K562 (cell line): ENCODE data around the gene PSG5. TPM values are rescaled to one million over a fixed set of nuclear protein-coding genes. Genes with fewer than 3 reads are reported as not detected.

Source experiments
- ATAC-seq: fragments of 200-7000 bp; cut with Tn5 transposase; 3 replicates; pipeline ENCODE4 v1.9.1; 2020; ENCODE audit warnings: moderate library complexity
- BruUV-seq: library from RNA; stranded (reverse); fragments of 400-500 nt; replicated peaks from 2 replicates; lab custom pipeline; 2021; lab: Mats Ljungman, UMichigan
- CTCF ChIA-PET: fragments of 300-600 bp; formaldehyde crosslinking; extraction: SDS; loops from one replicate; lab custom pipeline; 2021; ENCODE audit warnings: low intra/inter-chr PET ratio; lab: Yijun Ruan, JAX
- POLR2A ChIA-PET: fragments of 300-600, 350-650 bp; sonication (Branson Sonifier 250); formaldehyde crosslinking; extraction: SDS; loops from one replicate; lab custom pipeline; 2021; ENCODE audit warnings: antibody characterized with exemption, inconsistent platforms; lab: Yijun Ruan, JAX
- DNase-seq, 4 experiments: peaks; one replicate each; pipeline versions ENCODE4 v3.0.0 to v3.0.0-alpha.2; 2011 to 2018; ENCODE audit warnings: low spot score in 3 of 4, mixed read lengths in 3 of 4; ENCODE audit errors: extremely low read depth in 1 of 4
- FAIRE-seq: peaks from 2 replicates; lab custom pipeline; 2011; peaks lifted over from hg19 to GRCh38; lab: Jason Lieb, UNC
- H2AFZ ChIP-seq: 2 replicates; pipeline ENCODE4 v1.6.0; 2011; ENCODE audit warnings: low read depth, low read length, control low read depth, inconsistent platforms
- H3K27ac ChIP-seq: fragments of 200-600 bp; 3 replicates; pipeline ENCODE4 v1.8.0; 2011; ENCODE audit warnings: low read depth, mild to moderate bottlenecking, control low read depth, inconsistent platforms, low read length, moderate library complexity, mixed read lengths; ENCODE audit errors: extremely low read depth
- H3K27me3 ChIP-seq, 2 experiments: fragments of 300-600 bp in 1 of 2; 2 replicates in 1 of 2; 3 replicates in 1 of 2; pipeline versions ENCODE4 v1.6.0 to v1.8.0; 2011; ENCODE audit warnings: inconsistent platforms in 2 of 2, low read length in 2 of 2, mild to moderate bottlenecking in 1 of 2, mixed read lengths in 1 of 2, moderate library complexity in 1 of 2; ENCODE audit not compliant: control insufficient read depth in 2 of 2, insufficient read depth in 2 of 2
- H3K36me3 ChIP-seq: fragments of 300-600 bp; 3 replicates; pipeline ENCODE4 v1.8.0; 2011; ENCODE audit warnings: mild to moderate bottlenecking, low read length, inconsistent platforms; ENCODE audit not compliant: control insufficient read depth, insufficient read depth
- H3K4me1 ChIP-seq, 2 experiments: fragments of 200-600 bp in 1 of 2; replicated peaks in 1 of 2; 2 replicates in 1 of 2; 3 replicates in 1 of 2; pipeline versions ENCODE4 v1.5.1 to v1.8.0; 2011; ENCODE audit warnings: inconsistent platforms in 2 of 2, low read length in 2 of 2, mild to moderate bottlenecking in 1 of 2, mixed read lengths in 1 of 2, moderate library complexity in 1 of 2; ENCODE audit not compliant: control insufficient read depth in 2 of 2, insufficient read depth in 2 of 2
- H3K4me2 ChIP-seq: 2 replicates; pipeline ENCODE4 v1.6.1; 2011; ENCODE audit warnings: low read length, control low read depth, inconsistent platforms, mixed read lengths; ENCODE audit not compliant: insufficient read depth
- H3K4me3 ChIP-seq: fragments of 200-600 bp; sonication (generic), shearing (Covaris generic); 2 replicates; pipeline ENCODE4 v1.5.1; 2016; ENCODE audit warnings: control low read depth, inconsistent platforms
- H3K79me2 ChIP-seq: fragments of 200-600 bp; 3 replicates; pipeline ENCODE4 v1.8.0; 2011; ENCODE audit warnings: low read length, inconsistent platforms; ENCODE audit not compliant: control insufficient read depth, insufficient read depth
- H3K9ac ChIP-seq, 2 experiments: 2 replicates each; pipeline versions ENCODE4 v1.6.0 to v1.6.1; 2011; ENCODE audit warnings: low read depth in 2 of 2, low read length in 2 of 2, control low read depth in 1 of 2, inconsistent platforms in 1 of 2, mild to moderate bottlenecking in 1 of 2, mixed read lengths in 1 of 2; ENCODE audit not compliant: insufficient read depth in 1 of 2
- H3K9me1 ChIP-seq: one replicate; pipeline ENCODE4 v1.6.0; 2011; ENCODE audit warnings: inconsistent platforms, mild to moderate bottlenecking, low read length, moderate library complexity; ENCODE audit not compliant: control insufficient read depth, insufficient read depth
- H3K9me3 ChIP-seq: replicated peaks from 2 replicates; pipeline ENCODE4 v1.5.1; 2011; ENCODE audit warnings: low read depth, low read length, inconsistent platforms; ENCODE audit not compliant: control insufficient read depth, insufficient read depth
- H4K20me1 ChIP-seq: replicated peaks from 2 replicates; pipeline ENCODE4 v1.6.1; 2011; ENCODE audit warnings: low read length, inconsistent platforms, mixed read lengths; ENCODE audit not compliant: control insufficient read depth, insufficient read depth
- ADNP ChIP-seq: fragments of 200-800 bp; sonication (Bioruptor generic); IDR thresholded peaks from 2 replicates; pipeline ENCODE4 v1.6.1; 2016; ENCODE audit warnings: missing genetic modification characterization, missing compliant biosample characterization
- CHD1 ChIP-seq: fragments of 200-600 bp; sonication (generic); IDR thresholded peaks from one replicate; pipeline ENCODE4 v1.6.1; 2012; ENCODE audit warnings: mild to moderate bottlenecking, moderate library complexity, low read length, inconsistent platforms
- NFXL1 ChIP-seq: fragments of 450-650 bp; formaldehyde crosslinking; IDR thresholded peaks from 2 replicates; pipeline ENCODE4 v1.4.0; 2021; ENCODE audit warnings: mild to moderate bottlenecking
- SIRT6 ChIP-seq: IDR thresholded peaks from one replicate; pipeline ENCODE4 v1.6.1; 2012; ENCODE audit warnings: low read depth, mild to moderate bottlenecking, control low read depth, inconsistent platforms, low read length, moderate library complexity
- TAF1 ChIP-seq: IDR thresholded peaks from 2 replicates; pipeline ENCODE4 v1.6.1; 2011; ENCODE audit warnings: mild to moderate bottlenecking, low read length, moderate library complexity; ENCODE audit not compliant: insufficient read depth, control insufficient read depth, severe bottlenecking; ENCODE audit errors: extremely low read depth
- TGIF2 ChIP-seq: sonication (generic); formaldehyde crosslinking; IDR thresholded peaks from 2 replicates; pipeline ENCODE4 v1.8.1; 2022; ENCODE audit warnings: mild to moderate bottlenecking, missing genetic modification reagents, moderate library complexity
- WGBS: fragments of 100-300 bp; shearing (Covaris generic); methylation state at CpG from one replicate; pipeline ENCODE4 v1.1.6; 2016; ENCODE audit warnings: low coverage, mixed read lengths; ENCODE audit not compliant: insufficient coverage; ENCODE audit errors: missing lambda C conversion rate; 5-methylcytosine and 5-hydroxymethylcytosine counted together
- in situ Hi-C: fragments of 300-500 bp; cut with MboI; formaldehyde crosslinking; loops from 4 replicates; pipeline ENCODE4 v1.15.0; 2018; ENCODE audit warnings: inconsistent platforms, mixed read lengths
- intact Hi-C: fragments of 100-400 bp; cut with micrococcal nuclease; formaldehyde crosslinking; loops from 2 replicates; pipeline ENCODE4 v1.14.2; 2022
- polyA plus RNA-seq, 8 experiments: library from polyadenylated mRNA; depleted of rRNA in 4 of 8; stranded (reverse) in 5 of 8; unstranded in 3 of 8; fragments of >200 nt; fragmentation: Nextera tagmentation in 2 of 8; fragmentation: Illumina TruSeq in 1 of 8; extraction: Ambion mirVana in 2 of 8; extraction: Trizol in 1 of 8; gene quantifications; 2 replicates each; pipeline versions ENCODE4 v1.2.1 to v1.2.3, GENCODE V29; 2011 to 2014; ENCODE audit warnings: inconsistent platforms in 1 of 8, missing spikeins in 1 of 8
- total RNA-seq, 7 experiments: library from RNA; depleted of rRNA in 6 of 7; stranded (reverse); fragments of >200 nt in 6 of 7; fragmentation: Illumina TruSeq in 2 of 7; extraction: Trizol in 2 of 7; gene quantifications; 2 replicates each; pipeline versions ENCODE4 v1.2.1 to v1.2.3, GENCODE V29; 2011 to 2021; ENCODE audit warnings: low replicate concordance in 1 of 7
- TF ChIP-seq, protein P1 (sequence below): fragments of 250-450 bp; sonication (Bioruptor Pico); IDR thresholded peaks from 2 replicates; pipeline ENCODE4 v1.8.0; 2021; ENCODE audit warnings: moderate library complexity, mild to moderate bottlenecking, inconsistent platforms

Gene PSG5
- total and polyA plus RNA-seq, 9 of the 15 experiments (the other 6 are each of a cell fraction or from before 2014, with no cell fraction given) = not detected

DNA sequence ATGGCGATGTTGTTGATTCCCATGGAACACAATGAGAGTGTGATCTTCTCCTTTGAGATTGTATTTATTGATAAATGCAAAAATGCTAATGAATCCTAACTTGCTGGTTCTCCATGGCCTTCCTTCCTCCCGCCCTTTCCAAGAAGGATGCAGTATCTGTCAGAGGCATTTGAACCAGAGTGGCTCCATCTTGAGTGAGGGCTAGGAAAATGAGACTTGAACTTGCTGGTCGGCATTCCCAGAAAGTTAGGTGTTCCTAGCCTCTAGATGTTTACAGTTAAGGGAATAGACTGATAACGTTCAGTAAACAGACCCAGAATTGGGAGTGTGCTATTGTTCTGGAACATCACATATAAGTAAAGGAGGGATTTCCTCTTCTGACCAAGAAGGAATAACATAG is 59.6 kb downstream of the PSG5 start:
- CTCF ChIA-PET = no interaction called here
- POLR2A ChIA-PET = no interaction called here
- no peaks in the 10 kb centered on the region for H3K79me2 ChIP-seq
- H3K4me2 ChIP-seq = no peak overlapping the region
- no peak overlapping the region for H3K27ac ChIP-seq
- DNase-seq (no peak), ATAC-seq (no peak), FAIRE-seq (no peak)
- no peak for TF ChIP-seq ADNP (tag)
- TF ChIP-seq TAF1 = no peak
- no peak for TF ChIP-seq TGIF2 (CRISPR knock-in tag)
- no peak for TF ChIP-seq NFXL1 (CRISPR knock-in tag)
- no peak for TF ChIP-seq CHD1
- TF ChIP-seq, protein P1, sequence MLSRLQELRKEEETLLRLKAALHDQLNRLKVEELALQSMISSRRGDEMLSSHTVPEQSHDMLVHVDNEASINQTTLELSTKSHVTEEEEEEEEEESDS (CRISPR knock-in tag) = no peak
- TF ChIP-seq SIRT6 = no peak
- intact Hi-C loops (no loop called here), in situ Hi-C loops (no loop called here)
- no peak overlapping the region for H2AFZ ChIP-seq
- no peaks in the 10 kb centered on the region for H4K20me1 ChIP-seq
- BruUV-seq = no TSS peak
- no peaks in the 10 kb centered on the region for H3K36me3 ChIP-seq
- H3K9me3 ChIP-seq = no peaks in the 10 kb centered on the region
- H3K9me1 ChIP-seq = no peaks in the 10 kb centered on the region
- H3K4me3 ChIP-seq = no peak overlapping the region
- no peaks in the 10 kb centered on the region for H3K4me1 ChIP-seq
- no peaks in the 10 kb centered on the region for H3K27me3 ChIP-seq
- no peak overlapping the region for H3K9ac ChIP-seq
- WGBS = 0% methylated on average over 4 of the region's 4 CpGs
